HepG2 (cell line): ENCODE data around the gene TBKBP1.

Source experiments
- CHD2 ChIP-seq: IDR thresholded peaks from 2 replicates; pipeline ENCODE4 v1.6.1; 2011; ENCODE audit warnings: low read depth, low read length, improper control_type of control experiment
- HMG20A ChIP-seq: IDR thresholded peaks from 2 replicates; pipeline ENCODE4 v1.6.1; 2016; ENCODE audit warnings: borderline replicate concordance
- KDM1A ChIP-seq: IDR thresholded peaks from 2 replicates; pipeline ENCODE4 v1.6.1; 2016; ENCODE audit warnings: missing compliant biosample characterization
- RFX5 ChIP-seq: IDR thresholded peaks from 2 replicates; pipeline ENCODE4 v1.6.1; 2011; ENCODE audit warnings: low read depth, low read length, improper control_type of control experiment
- SIN3A ChIP-seq: IDR thresholded peaks from 2 replicates; pipeline ENCODE4 v1.6.1; 2011; ENCODE audit warnings: low read depth, mild to moderate bottlenecking, control low read depth, low read length, borderline replicate concordance
- TF ChIP-seq, protein P1 (sequence below), 2 experiments: IDR thresholded peaks; 2 replicates each; pipeline ENCODE4 v1.6.1; 2011 to 2012; ENCODE audit warnings: low read length in 2 of 2, borderline replicate concordance in 1 of 2, low read depth in 1 of 2, mild to moderate bottlenecking in 1 of 2, moderate library complexity in 1 of 2
- TF ChIP-seq, protein P2 (sequence below): sonication (generic); formaldehyde crosslinking; IDR thresholded peaks from 2 replicates; pipeline ENCODE4 v1.8.0; 2022; ENCODE audit warnings: mild to moderate bottlenecking, missing genetic modification reagents

DNA sequence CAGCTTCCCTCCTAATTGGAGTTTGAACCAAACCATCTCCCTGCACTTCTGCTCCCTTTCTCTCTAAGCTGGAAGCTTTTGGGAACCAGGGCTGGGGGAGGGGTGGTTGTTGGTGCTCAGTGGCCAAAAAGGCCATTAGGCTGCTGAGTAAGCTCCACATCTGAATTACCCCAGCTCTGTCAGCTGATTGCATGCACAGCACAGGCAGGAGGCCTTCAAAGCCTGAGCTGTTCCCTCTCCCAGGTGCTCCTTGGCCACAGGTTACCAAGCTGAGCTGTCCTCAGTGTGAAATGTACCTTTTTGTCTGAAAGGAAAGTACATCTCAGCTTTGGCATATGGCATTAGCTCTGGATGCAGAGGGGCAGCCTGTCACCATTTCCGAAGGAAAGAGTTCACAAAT, 6.2 kb upstream of the TBKBP1 start:
- TF ChIP-seq KDM1A (CRISPR knock-in tag) (no peak), RFX5 (no peak), CHD2 (no peak), SIN3A (no peak), HMG20A (CRISPR knock-in tag) (no peak)
- TF ChIP-seq, protein P1, sequence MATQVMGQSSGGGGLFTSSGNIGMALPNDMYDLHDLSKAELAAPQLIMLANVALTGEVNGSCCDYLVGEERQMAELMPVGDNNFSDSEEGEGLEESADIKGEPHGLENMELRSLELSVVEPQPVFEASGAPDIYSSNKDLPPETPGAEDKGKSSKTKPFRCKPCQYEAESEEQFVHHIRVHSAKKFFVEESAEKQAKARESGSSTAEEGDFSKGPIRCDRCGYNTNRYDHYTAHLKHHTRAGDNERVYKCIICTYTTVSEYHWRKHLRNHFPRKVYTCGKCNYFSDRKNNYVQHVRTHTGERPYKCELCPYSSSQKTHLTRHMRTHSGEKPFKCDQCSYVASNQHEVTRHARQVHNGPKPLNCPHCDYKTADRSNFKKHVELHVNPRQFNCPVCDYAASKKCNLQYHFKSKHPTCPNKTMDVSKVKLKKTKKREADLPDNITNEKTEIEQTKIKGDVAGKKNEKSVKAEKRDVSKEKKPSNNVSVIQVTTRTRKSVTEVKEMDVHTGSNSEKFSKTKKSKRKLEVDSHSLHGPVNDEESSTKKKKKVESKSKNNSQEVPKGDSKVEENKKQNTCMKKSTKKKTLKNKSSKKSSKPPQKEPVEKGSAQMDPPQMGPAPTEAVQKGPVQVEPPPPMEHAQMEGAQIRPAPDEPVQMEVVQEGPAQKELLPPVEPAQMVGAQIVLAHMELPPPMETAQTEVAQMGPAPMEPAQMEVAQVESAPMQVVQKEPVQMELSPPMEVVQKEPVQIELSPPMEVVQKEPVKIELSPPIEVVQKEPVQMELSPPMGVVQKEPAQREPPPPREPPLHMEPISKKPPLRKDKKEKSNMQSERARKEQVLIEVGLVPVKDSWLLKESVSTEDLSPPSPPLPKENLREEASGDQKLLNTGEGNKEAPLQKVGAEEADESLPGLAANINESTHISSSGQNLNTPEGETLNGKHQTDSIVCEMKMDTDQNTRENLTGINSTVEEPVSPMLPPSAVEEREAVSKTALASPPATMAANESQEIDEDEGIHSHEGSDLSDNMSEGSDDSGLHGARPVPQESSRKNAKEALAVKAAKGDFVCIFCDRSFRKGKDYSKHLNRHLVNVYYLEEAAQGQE (IDR thresholded peaks at IDR 0.05; ENCODE audit: borderline replicate concordance in 1 of 2, low read depth in 1 of 2, low read length in 2 of 2), result no peak
- TF ChIP-seq, protein P2, sequence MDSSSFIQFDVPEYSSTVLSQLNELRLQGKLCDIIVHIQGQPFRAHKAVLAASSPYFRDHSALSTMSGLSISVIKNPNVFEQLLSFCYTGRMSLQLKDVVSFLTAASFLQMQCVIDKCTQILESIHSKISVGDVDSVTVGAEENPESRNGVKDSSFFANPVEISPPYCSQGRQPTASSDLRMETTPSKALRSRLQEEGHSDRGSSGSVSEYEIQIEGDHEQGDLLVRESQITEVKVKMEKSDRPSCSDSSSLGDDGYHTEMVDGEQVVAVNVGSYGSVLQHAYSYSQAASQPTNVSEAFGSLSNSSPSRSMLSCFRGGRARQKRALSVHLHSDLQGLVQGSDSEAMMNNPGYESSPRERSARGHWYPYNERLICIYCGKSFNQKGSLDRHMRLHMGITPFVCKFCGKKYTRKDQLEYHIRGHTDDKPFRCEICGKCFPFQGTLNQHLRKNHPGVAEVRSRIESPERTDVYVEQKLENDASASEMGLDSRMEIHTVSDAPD, result no peak
